Measurements from ENCODE around the gene RELN. TPM values are rescaled to one million over a fixed set of nuclear protein-coding genes. Genes with fewer than 3 reads are reported as not detected.
"Not testable (repeated sequence)": the region's sequence is repeated elsewhere in the genome, so short reads cannot be mapped to it uniquely, and the experiment has no call there.

RELN gene
- total and polyA plus RNA-seq, 2 donors from 2014 or later, result 0.95 to 5.4 TPM

GRCh38 chr7:103487419-103487818 lies 502.0 kb downstream of the RELN start:
- H3K27me3 ChIP-seq (ENCODE audit: control insufficient read depth, insufficient read depth, low read length), result no peaks in the 10 kb centered on the region
- no peaks in the 10 kb centered on the region for H3K36me3 ChIP-seq (ENCODE audit: control insufficient read depth in 2 of 3, insufficient read depth in 3 of 3, low read length in 3 of 3)
- TF ChIP-seq CTCF (IDR thresholded peaks at IDR 0.05; ENCODE audit: borderline replicate concordance, extremely low read depth, insufficient read depth), result no peak
- no peak overlapping the region for H3K4me3 ChIP-seq (ENCODE audit: low read length in 3 of 3)
- no peak for FAIRE-seq
- no peak overlapping the region for H3K9ac ChIP-seq (ENCODE audit: low read length in 3 of 3)
- intact Hi-C loops (cut with DNase I), result no loop called here
- H3K27ac ChIP-seq (ENCODE audit: low read depth in 2 of 2, low read length in 2 of 2), result no peak overlapping the region
- DNase-seq, result no peak
- H3K4me1 ChIP-seq (ENCODE audit: control insufficient read depth in 2 of 3, insufficient read depth in 2 of 3, low read depth in 1 of 3, low read length in 3 of 3), result no peaks in the 10 kb centered on the region
- H3K9me3 ChIP-seq (ENCODE audit: control insufficient read depth in 2 of 3, insufficient read depth in 1 of 3, low read length in 3 of 3), result no peaks in the 10 kb centered on the region

GRCh38 chr7:103486873-103487272 lies 502.6 kb downstream of the RELN start:
- H3K4me3 ChIP-seq (ENCODE audit: low read length in 3 of 3); H3K36me3 ChIP-seq (ENCODE audit: control insufficient read depth in 2 of 3, insufficient read depth in 3 of 3, low read length in 3 of 3); FAIRE-seq; H3K9ac ChIP-seq (ENCODE audit: low read length in 3 of 3); intact Hi-C loops (cut with DNase I); DNase-seq; H3K27me3 ChIP-seq (ENCODE audit: control insufficient read depth, insufficient read depth, low read length); H3K27ac ChIP-seq (ENCODE audit: low read depth in 2 of 2, low read length in 2 of 2); H3K9me3 ChIP-seq (ENCODE audit: control insufficient read depth in 2 of 3, insufficient read depth in 1 of 3, low read length in 3 of 3); H3K4me1 ChIP-seq (ENCODE audit: control insufficient read depth in 2 of 3, insufficient read depth in 2 of 3, low read depth in 1 of 3, low read length in 3 of 3): not testable (repeated sequence)

DNA sequence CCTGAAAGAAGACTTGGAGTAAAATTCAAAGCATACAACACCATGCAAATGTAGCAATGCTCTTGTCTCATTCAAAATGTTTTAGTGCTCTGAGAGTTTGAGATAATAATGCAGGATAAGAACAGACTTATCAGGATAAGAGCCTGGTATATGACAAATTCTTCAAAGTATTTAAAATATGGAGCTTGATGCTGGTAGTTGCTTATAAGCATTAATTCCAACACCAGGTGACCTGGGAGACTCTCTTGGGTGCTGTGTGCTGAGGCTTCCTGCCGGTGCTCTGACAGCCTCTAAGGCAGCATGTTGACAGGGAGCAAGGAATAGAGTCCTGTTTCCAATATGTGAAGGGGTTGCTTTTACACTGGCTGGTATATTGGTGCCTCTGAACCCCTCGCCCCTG lies 508.7 kb downstream of the RELN start:
- intact Hi-C loops (cut with DNase I), result no loop called here
- no peak for DNase-seq
- Histone ChIP-seq H3K4me3 (ENCODE audit: low read length in 3 of 3) (no peak overlapping the region), H3K4me1 (ENCODE audit: control insufficient read depth in 2 of 3, insufficient read depth in 2 of 3, low read depth in 1 of 3, low read length in 3 of 3) (no peaks in the 10 kb centered on the region), H3K9ac (ENCODE audit: low read length in 3 of 3) (no peak overlapping the region), H3K9me3 (ENCODE audit: control insufficient read depth in 2 of 3, insufficient read depth in 1 of 3, low read length in 3 of 3) (no peaks in the 10 kb centered on the region), H3K27ac (ENCODE audit: low read depth in 2 of 2, low read length in 2 of 2) (no peak overlapping the region), H3K36me3 (ENCODE audit: control insufficient read depth in 2 of 3, insufficient read depth in 3 of 3, low read length in 3 of 3) (no peaks in the 10 kb centered on the region), H3K27me3 (ENCODE audit: control insufficient read depth, insufficient read depth, low read length) (no peaks in the 10 kb centered on the region)
- TF ChIP-seq CTCF (IDR thresholded peaks at IDR 0.05; ENCODE audit: borderline replicate concordance, extremely low read depth, insufficient read depth), result no peak
- FAIRE-seq, result no peak

- FAIRE-seq (no peak), DNase-seq (peak in 1 of 5 donors; percentile 1)
- Histone ChIP-seq H3K36me3 (ENCODE audit: control insufficient read depth in 2 of 3, insufficient read depth in 3 of 3, low read length in 3 of 3) (no peaks in the 10 kb centered on the region), H3K27me3 (ENCODE audit: control insufficient read depth, insufficient read depth, low read length) (no peaks in the 10 kb centered on the region), H3K9ac (ENCODE audit: low read length in 3 of 3) (no peak overlapping the region), H3K4me1 (ENCODE audit: control insufficient read depth in 2 of 3, insufficient read depth in 2 of 3, low read depth in 1 of 3, low read length in 3 of 3) (no peaks in the 10 kb centered on the region), H3K27ac (ENCODE audit: low read depth in 2 of 2, low read length in 2 of 2) (no peak overlapping the region), H3K9me3 (ENCODE audit: control insufficient read depth in 2 of 3, insufficient read depth in 1 of 3, low read length in 3 of 3) (no peaks in the 10 kb centered on the region), H3K4me3 (ENCODE audit: low read length in 3 of 3) (no peak overlapping the region)
- intact Hi-C loops (cut with DNase I), result no loop called here
- TF ChIP-seq CTCF (IDR thresholded peaks at IDR 0.05; ENCODE audit: borderline replicate concordance, extremely low read depth, insufficient read depth), result no peak
Measured at GRCh38 chr7:103474956-103475355, 514.5 kb downstream of the RELN start.
